Sciatic nerve (tissue), 2 donors: ENCODE results near the gene THRB. TPM values are rescaled to one million over a fixed set of nuclear protein-coding genes. Genes with fewer than 3 reads are reported as not detected.
A peak's percentile ranks its signal among the peaks of the same experiment; 100 is the strongest.

Experiments
- ATAC-seq: fragments of 200-7000 bp; cut with Tn5 transposase; one replicate; pipeline ENCODE4 v1.9.1; 2020; ENCODE audit warnings: mild to moderate bottlenecking, moderate library complexity
- DNase-seq: peaks from one replicate; pipeline ENCODE4 v3.0.0-alpha.2; 2020; ENCODE audit warnings: low spot score
- intact Hi-C: fragments of 100-400 bp; cut with DNase I; formaldehyde crosslinking; loops from one replicate; pipeline ENCODE4 v1.14.2; 2022
- total RNA-seq: library from RNA; stranded (reverse); fragmentation: NEBNext Ultra II Directional; extraction: Animal tissue kit (Norgen Biotek cat#: 25700); gene quantifications from one replicate; pipeline ENCODE4 v1.2.1, GENCODE V29; 2021
- donor health status: DM: no; HTN: no; CAD: no.
- donor health status: DM: no; HTN: no; CAD: no.

Gene THRB
- total RNA-seq, 1 donor from 2014 or later = 13.2 TPM

DNA sequence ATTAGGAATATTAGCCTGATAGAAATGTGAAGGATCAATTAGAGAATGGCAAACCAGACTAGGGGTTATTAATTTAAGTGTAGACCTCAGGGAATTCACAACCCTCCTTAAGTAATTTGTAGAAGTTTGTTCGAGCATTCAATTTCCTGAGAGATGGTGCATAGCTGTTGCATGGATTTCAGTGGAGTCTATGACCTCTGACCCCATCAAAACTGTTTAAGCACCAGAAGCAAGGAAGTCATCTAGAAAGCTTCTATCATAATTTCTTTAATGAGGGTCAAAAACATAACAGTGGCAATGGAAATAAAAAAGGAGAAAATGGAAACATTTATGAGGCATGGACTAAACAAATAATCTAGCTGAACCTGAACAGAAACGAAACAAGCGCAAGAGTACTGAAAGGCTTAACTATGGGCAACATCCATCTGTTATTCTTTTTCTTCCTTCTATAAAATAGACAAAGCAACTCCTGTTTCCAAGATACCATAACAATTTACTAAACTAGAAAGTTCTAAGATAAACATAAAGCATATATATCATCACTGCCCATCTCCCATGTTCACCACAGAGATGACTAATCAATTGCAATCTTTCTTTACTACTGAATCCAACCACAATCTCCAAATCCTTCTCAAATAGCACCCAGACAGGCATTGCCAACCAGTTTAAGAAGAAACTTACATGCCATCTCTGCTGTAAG, 151.4 kb downstream of the THRB start:
- intact Hi-C loops = no loop called here
- no peak for DNase-seq
- ATAC-seq = no peak

- no peak for ATAC-seq
- intact Hi-C loops = no loop called here
Observed at GRCh38 chr3:24342275-24342674, 152.4 kb downstream of the THRB start.

DNA sequence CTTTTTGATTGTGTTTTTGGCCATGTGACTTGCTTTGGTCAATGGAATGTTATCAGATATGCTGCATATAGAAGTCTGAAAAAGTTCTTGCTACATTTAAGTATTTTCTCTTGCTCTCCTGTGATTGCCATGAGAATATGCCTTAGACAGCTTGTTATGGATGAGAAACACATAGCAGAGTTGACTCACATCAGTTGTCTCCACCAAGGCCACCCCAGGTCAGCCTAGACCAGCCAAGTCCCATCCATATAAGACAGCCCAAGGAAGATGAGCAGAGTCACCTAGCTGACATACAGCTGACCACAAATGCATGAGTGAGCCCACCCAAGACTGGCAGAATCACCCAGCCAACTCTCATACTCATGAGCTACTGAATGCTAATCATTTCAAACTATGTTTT, 153.0 kb downstream of the THRB start:
- DNase-seq (no peak), ATAC-seq (no peak)
- intact Hi-C loops = no loop called here

More at GRCh38 chr3:24342275-24342674, 152.4 kb downstream of the THRB start:
- no peak for DNase-seq

DNA sequence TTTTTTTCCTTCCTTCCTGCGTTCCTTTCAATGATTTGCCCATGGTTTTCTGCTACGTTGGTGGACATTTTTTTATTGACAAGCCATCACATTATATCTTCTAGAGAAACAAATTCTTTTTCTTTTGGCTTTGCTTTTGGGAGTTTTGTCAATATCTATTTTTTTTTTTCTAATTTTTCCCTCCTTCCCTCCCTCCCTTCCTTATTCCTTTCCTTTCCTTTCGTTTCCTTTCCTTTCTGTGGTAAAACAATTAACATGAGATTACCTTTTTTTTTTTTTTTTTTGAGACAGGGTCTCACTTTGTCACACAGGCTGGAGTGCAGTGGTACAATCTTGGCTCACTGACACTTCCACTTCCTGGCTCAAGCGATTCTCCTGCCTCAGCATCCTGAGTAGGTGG, 153.7 kb downstream of the THRB start:
- DNase-seq (no peak), ATAC-seq (no peak)
- intact Hi-C loops = no loop called here

DNA sequence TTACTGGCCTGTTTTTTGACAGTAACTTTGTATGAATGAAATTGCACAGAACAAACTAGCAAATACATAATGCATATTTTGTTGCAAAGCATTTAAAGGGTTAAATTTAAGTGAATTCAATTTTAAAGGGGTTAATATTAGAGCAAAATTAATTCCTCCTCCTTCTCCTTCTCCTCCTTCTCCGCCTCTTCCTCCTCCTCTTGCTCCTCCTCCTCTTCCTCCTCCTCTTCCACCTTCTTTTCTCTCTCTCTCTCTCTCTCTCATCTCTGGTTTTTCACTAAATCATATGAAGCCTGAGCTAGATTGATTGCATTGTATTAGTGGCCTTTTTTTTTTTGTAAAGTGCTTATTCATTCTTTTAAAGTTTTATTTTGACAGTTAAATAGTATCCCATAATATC, 154.5 kb downstream of the THRB start:
- ATAC-seq (no peak), DNase-seq (no peak)
- intact Hi-C loops = no loop called here

- intact Hi-C loops = no loop called here
- ATAC-seq = no peak
- no peak for DNase-seq
Observed at GRCh38 chr3:24339266-24339825, 155.3 kb downstream of the THRB start.

DNA sequence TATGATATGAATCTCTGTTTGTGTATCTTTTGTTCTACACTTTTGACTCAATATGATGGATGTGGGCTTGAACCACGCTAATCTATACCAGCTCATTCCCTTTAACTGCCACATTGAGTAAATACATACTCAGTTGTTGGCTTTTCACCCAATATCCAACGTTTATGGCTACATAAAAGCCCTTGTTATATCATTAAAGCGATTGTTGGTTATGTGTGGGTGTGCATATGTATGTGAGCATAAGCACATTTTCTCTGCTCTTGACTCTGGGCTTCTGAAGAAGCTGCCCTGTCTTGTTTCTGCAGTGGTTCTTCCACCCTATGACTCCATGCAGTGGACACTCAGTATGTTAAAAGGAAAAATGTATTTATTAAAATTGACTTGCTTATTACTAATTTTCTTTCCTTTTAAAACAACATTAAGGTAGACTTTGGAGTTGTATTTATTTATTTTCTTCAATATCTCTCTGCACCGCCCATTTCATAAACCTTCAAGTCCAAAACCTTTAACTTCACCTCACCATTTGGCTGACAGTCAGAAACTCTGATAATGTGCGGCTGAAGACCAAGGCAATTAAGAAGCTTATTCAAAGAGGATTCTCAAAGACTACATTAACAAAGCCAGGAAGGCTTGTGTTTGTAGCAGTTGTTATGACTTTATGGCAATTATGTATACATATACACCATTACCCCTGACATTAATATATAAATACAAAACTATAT, 156.1 kb downstream of the THRB start:
- intact Hi-C loops = no loop called here
- ATAC-seq (no peak), DNase-seq (no peak)

DNA sequence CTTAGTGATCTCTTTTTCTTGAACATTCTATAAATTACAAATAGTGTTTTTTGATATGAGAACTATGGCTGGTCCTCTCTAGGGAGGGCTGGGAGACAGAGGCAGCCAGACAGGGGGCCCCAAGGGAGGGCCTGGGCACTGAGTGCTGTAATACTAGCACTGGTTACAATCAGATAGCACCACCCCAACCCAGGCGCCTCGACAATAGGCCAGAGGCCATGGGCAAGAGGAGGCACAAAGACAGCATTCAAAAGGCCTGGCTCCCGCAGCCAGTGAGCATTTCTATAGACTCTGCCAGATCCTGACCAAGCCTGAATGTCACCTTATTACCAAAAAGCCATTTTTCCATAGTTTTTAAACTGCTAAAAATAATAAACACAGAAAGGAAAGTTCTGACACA, 158.5 kb downstream of the THRB start:
- ATAC-seq (peak; percentile 65), DNase-seq (peak; percentile 59)
- intact Hi-C loops = no loop called here

- intact Hi-C loops = no loop called here
- DNase-seq (no peak), ATAC-seq (no peak)
Observed at GRCh38 chr3:24332092-24332491, 162.6 kb downstream of the THRB start.

- DNase-seq (no peak), ATAC-seq (no peak)
- intact Hi-C loops = no loop called here
Observed at GRCh38 chr3:24323272-24323671, 171.4 kb downstream of the THRB start.

DNA sequence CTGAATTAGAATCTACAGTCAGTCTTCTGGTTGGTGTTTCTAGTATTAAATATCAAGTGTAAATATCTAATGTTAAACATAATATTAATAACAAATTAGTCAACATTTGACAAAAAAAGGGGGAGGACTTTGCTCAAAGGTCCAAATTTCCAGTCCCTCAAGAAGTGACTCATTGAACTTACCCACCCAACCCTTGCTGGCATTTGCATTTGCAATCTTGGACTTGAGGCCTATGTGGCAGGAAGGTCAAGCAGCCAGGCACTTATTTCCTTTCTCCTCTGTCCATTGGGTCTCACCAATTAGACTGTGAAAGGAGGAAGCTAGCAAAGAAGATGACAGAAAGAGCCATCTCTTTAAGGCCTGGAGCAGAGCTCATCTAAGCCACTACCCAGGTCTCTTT, 174.0 kb downstream of the THRB start:
- DNase-seq (no peak), ATAC-seq (no peak)
- intact Hi-C loops = no loop called here

DNA sequence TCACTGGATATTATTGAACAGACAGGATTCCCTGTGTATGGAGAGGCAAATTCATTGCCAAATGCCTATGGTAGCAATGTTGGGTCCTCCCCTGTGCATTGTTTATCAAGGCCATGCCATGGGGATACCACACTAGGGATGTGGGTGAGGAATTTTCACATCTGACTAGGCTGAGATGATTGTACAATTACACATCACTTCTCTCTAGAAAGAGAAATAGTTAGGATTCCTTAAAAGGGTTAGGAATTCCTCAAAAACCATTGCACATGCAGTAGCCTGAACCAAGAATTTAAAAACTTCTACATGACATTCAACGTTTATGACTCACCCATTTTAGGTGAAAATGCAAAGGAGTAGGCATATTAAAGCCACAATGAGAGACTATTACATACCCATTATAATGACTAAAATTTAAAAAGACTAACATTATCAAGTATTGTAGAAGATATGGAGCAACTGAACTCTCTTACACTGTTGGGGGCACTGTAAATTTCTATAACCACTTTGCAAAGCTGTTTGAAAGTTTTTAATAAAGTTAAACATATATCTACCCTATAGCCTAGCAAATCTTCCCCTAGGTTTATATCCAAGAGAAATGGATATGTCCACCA, 175.9 kb downstream of the THRB start:
- DNase-seq (no peak), ATAC-seq (no peak)
- intact Hi-C loops = no loop called here

DNA sequence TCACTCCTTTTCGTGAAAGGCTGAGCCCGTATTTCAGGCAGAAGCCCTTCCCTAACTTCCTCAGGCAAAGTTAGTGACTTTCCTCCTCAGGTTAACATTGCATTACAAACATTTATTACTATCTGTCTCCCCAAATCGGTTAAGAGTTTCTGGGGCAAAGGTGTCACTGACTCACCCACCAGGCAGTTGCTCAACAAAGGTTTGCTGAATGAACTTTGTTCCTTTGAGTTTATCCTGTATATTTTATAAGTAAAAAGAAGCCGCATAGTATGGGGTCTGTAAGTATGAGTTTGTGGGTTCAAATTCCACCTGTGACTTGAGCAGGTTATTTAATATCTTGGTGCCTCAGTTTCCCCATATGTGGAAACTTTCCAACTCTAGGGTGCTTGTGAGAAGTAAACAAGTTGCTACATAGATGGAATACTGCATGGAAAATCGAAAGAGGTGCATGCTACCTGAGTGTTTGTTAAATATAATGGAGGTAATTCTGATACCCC, 177.7 kb downstream of the THRB start:
- DNase-seq (no peak), ATAC-seq (no peak)
- intact Hi-C loops = no loop called here

GRCh38 chr3:24315971-24316370, 178.7 kb downstream of the THRB start:
- intact Hi-C loops = no loop called here
- ATAC-seq (no peak), DNase-seq (no peak)

DNA sequence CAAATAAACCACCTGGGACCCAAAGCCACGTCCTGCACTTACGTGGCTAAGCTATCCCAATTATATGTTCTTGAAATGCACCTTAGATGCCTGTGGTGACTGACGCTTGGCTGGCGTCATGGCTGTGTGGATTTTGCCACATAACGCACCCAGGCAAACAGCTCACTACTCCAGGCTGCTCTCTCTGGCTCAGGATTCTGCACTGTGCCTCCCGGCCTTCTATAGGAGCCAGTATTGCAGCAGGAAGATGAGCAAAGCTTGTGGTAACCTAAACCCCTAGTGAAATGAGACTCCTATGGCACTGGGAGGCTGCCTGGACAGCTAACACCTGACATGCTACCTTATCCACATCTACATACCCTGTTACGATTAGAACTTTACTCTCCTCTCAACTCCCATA, 179.3 kb downstream of the THRB start:
- no peak for ATAC-seq
- DNase-seq = no peak
- intact Hi-C loops = no loop called here

DNA sequence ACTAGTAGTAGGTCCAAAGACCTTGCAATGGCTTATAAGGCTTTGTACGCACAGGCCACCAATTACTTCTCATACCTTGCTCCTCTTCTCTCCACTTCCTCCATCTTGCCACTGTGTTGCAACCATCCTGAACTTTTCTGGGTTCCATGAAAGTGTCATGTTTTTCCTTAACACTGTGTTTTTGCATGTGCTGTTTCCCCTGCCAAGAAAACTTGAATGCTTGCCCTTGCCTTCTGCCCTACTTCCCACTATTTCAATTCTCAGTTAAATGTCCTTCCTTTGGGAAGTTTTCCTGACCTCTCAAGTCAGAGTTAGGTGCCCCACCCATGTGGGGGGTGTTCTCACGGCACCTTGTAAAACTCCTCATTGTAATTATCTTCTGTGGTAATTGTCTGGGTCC, 182.8 kb downstream of the THRB start:
- intact Hi-C loops = no loop called here
- ATAC-seq (peak; percentile 75), DNase-seq (no peak)

GRCh38 chr3:24310887-24311286, 183.8 kb downstream of the THRB start:
- no peak for DNase-seq
- no peak for ATAC-seq
- intact Hi-C loops = no loop called here

GRCh38 chr3:24306518-24306917, 188.1 kb downstream of the THRB start:
- intact Hi-C loops = no loop called here
- ATAC-seq (no peak), DNase-seq (no peak)

DNA sequence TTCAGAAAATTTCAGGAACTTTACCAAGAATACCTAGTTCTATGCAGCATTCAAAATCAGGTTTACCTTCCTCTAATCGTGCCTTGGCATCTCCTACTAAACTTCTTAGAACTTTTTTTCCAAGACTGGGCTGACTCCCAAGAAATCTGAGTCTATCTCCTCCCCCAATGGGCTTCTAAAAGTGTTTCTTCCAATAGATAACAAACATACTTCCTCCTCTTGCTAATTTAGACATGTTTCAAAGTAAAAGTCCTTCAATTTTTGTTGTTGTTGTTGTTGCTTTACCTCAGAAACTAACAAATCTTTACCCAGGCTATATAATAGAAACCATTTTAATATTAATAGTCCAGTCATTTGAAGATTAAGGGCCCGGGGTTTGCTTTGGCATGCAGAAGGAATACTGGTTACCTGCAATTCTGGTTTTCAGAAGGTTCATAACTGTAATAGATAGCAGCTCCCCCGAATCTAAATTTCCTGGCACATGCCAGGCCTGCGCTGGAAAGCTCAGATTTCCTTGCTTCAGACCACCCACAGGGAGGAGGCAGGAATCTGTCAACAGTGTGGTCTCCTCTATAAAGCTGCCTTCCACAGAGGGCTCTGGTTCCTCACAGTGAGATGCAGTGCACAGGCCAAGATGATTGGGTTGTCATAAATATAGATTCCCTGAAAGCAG, 188.7 kb downstream of the THRB start:
- intact Hi-C loops = no loop called here
- DNase-seq (no peak), ATAC-seq (no peak)
